Esophagus muscularis mucosa (tissue), 4 donors: ENCODE measurements around the gene LRPPRC. TPM values are rescaled to one million over a fixed set of nuclear protein-coding genes. Genes with fewer than 3 reads are reported as not detected.
"Not testable (repeated sequence)": the region's sequence is repeated elsewhere in the genome, so short reads cannot be mapped to it uniquely, and the experiment has no call there.

ENCODE experiments used
- DNase-seq: peaks from one replicate; pipeline ENCODE4 v3.0.0-alpha.2; 2017; ENCODE audit errors: extremely low spot score
- H3K27ac ChIP-seq, 4 donors: fragments of 200-600 bp; sonication (generic); replicated peaks in 1 of 4; 1 replicate in 3 of 4; 2 replicates in 1 of 4; pipeline ENCODE4 v1.5.1; 2016 to 2019; ENCODE audit warnings: mild to moderate bottlenecking in 1 of 4
- H3K27me3 ChIP-seq, 4 donors: fragments of 200-600 bp; sonication (generic); one replicate each; pipeline versions ENCODE4 v1.5.1 to v1.6.0; 2016 to 2019
- H3K36me3 ChIP-seq, 4 donors: fragments of 200-600 bp; sonication (generic); one replicate each; pipeline ENCODE4 v1.5.1; 2016 to 2019
- H3K4me1 ChIP-seq, 4 donors: fragments of 200-600 bp; sonication (generic); one replicate each; pipeline ENCODE4 v1.5.1; 2016 to 2019
- H3K4me3 ChIP-seq, 4 donors: fragments of 200-600 bp; sonication (generic); 1 replicate in 2 of 4; 2 replicates in 2 of 4; pipeline ENCODE4 v1.5.1; 2016 to 2019; ENCODE audit warnings: mild to moderate bottlenecking in 4 of 4, moderate library complexity in 1 of 4
- H3K9me3 ChIP-seq, 4 donors: fragments of 200-600 bp; sonication (generic); 1 replicate in 3 of 4; 2 replicates in 1 of 4; pipeline ENCODE4 v1.5.1; 2016 to 2019
- CTCF ChIP-seq, 3 experiments: fragments of 200-600 bp in 2 of 3; fragments of 450-650 bp in 1 of 3; sonication (generic) in 2 of 3; IDR thresholded peaks; one replicate each; pipeline ENCODE4 v1.5.1; 2017 to 2019; ENCODE audit warnings: antibody characterized with exemption in 3 of 3, mild to moderate bottlenecking in 2 of 3, moderate library complexity in 1 of 3
- EP300 ChIP-seq: sonication (generic); formaldehyde crosslinking; IDR thresholded peaks from one replicate; pipeline ENCODE4 v1.6.1; 2017; ENCODE audit warnings: antibody characterized with exemption
- POLR2A ChIP-seq: fragments of 450-650 bp; IDR thresholded peaks from one replicate; pipeline ENCODE4 v1.6.1; 2017; ENCODE audit warnings: antibody characterized with exemption, moderate library complexity, mild to moderate bottlenecking, low read depth
- POLR2AphosphoS5 ChIP-seq, 2 donors: sonication (generic); formaldehyde crosslinking; IDR thresholded peaks; one replicate each; pipeline ENCODE4 v1.6.1; 2017; ENCODE audit warnings: antibody characterized with exemption in 2 of 2
- WGBS: methylation state at CpG from one replicate; pipeline ENCODE4 v1.1.5; 2018; 5-methylcytosine and 5-hydroxymethylcytosine counted together
- intact Hi-C: fragments of 100-400 bp; cut with DNase I; formaldehyde crosslinking; loops from one replicate; pipeline ENCODE4 v1.15.1; 2023
- total RNA-seq, 4 donors: library from RNA; depleted of rRNA; stranded (reverse); fragments of >200 nt; gene quantifications; one replicate each; pipeline versions ENCODE4 v1.1.0 to v1.2.1, GENCODE V29; 2016

Gene LRPPRC
- total RNA-seq, 4 donors from 2014 or later = 38.4 to 44.6 (median 43.0) TPM

GRCh38 chr2:44015239-44015638, 19.4 kb upstream of the LRPPRC start:
- H3K4me3 ChIP-seq = no peak overlapping the region
- DNase-seq = no peak
- no peak for TF ChIP-seq POLR2AphosphoS5 (IDR thresholded peaks at IDR 0.05)
- TF ChIP-seq EP300 = no peak
- TF ChIP-seq CTCF (IDR thresholded peaks at IDR 0.05) = no peak
- TF ChIP-seq POLR2A = no peak
- WGBS = 71% methylated on average over 4 of the region's 4 CpGs
- intact Hi-C loops = no loop called here
- H3K27me3 ChIP-seq = peaks cover 0 to 30% (median 0%) of the 10 kb centered on the region in 4 donors
- no peaks in the 10 kb centered on the region for H3K4me1 ChIP-seq
- no peaks in the 10 kb centered on the region for H3K36me3 ChIP-seq
- H3K27ac ChIP-seq = no peak overlapping the region
- H3K9me3 ChIP-seq = no peaks in the 10 kb centered on the region

- DNase-seq, H3K36me3 ChIP-seq, H3K27ac ChIP-seq, intact Hi-C loops, H3K4me1 ChIP-seq, H3K4me3 ChIP-seq, H3K9me3 ChIP-seq: not testable (repeated sequence)
- peaks cover 0 to 35% (median 0%) of the 10 kb centered on the region in 4 donors for H3K27me3 ChIP-seq
- 100% methylated on average over 3 of the region's 3 CpGs for WGBS
These were observed 17.4 kb upstream of the LRPPRC start for GRCh38 chr2:44013205-44013604.

GRCh38 chr2:44010266-44010665, 14.5 kb upstream of the LRPPRC start:
- Histone ChIP-seq H3K36me3 (no peaks in the 10 kb centered on the region), H3K4me3 (no peak overlapping the region), H3K9me3 (no peaks in the 10 kb centered on the region), H3K4me1 (no peaks in the 10 kb centered on the region), H3K27me3 (peaks cover 0 to 28% (median 0%) of the 10 kb centered on the region in 4 donors), H3K27ac (no peak overlapping the region)
- DNase-seq = no peak
- intact Hi-C loops = no loop called here
- TF ChIP-seq EP300 = no peak
- no peak for TF ChIP-seq POLR2AphosphoS5 (IDR thresholded peaks at IDR 0.05)
- TF ChIP-seq CTCF (IDR thresholded peaks at IDR 0.05) = no peak
- no peak for TF ChIP-seq POLR2A
- WGBS = 77% methylated on average over 7 of the region's 7 CpGs

- intact Hi-C loops = no loop called here
- DNase-seq = no peak
- Histone ChIP-seq H3K27ac (no peak overlapping the region), H3K4me3 (no peak overlapping the region), H3K36me3 (no peaks in the 10 kb centered on the region), H3K9me3 (no peaks in the 10 kb centered on the region), H3K27me3 (peaks cover 0 to 24% (median 0%) of the 10 kb centered on the region in 4 donors), H3K4me1 (no peaks in the 10 kb centered on the region)
- 70% methylated on average over 3 of the region's 3 CpGs for WGBS
- TF ChIP-seq EP300 (no peak), POLR2A (no peak), POLR2AphosphoS5 (IDR thresholded peaks at IDR 0.05) (no peak), CTCF (IDR thresholded peaks at IDR 0.05) (no peak)
These were observed 13.4 kb upstream of the LRPPRC start for GRCh38 chr2:44009136-44009735.

- intact Hi-C loops = no loop called here
- TF ChIP-seq EP300 (no peak), POLR2A (no peak), POLR2AphosphoS5 (IDR thresholded peaks at IDR 0.05) (no peak), CTCF (IDR thresholded peaks at IDR 0.05) (no peak)
- Histone ChIP-seq H3K4me3 (no peak overlapping the region), H3K4me1 (no peaks in the 10 kb centered on the region), H3K36me3 (no peaks in the 10 kb centered on the region), H3K27ac (no peak overlapping the region), H3K27me3 (peaks cover 0 to 11% (median 0%) of the 10 kb centered on the region in 4 donors), H3K9me3 (no peaks in the 10 kb centered on the region)
- 68% methylated on average over 3 of the region's 3 CpGs for WGBS
- DNase-seq = no peak
These were observed 10.1 kb upstream of the LRPPRC start for GRCh38 chr2:44005846-44006245.
